ENCODE results near the gene CEACAM1.
"Not testable (repeated sequence)": the region's sequence is repeated elsewhere in the genome, so short reads cannot be mapped to it uniquely, and the experiment has no call there.

CEACAM1 gene

GRCh38 chr19:42512130-42512636 lies 16.1 kb downstream of the CEACAM1 start:
- DNase-seq (ENCODE audit: low read depth): no peak

- no peak for DNase-seq (ENCODE audit: low read depth)
Measured at GRCh38 chr19:42511340-42511739, 16.9 kb downstream of the CEACAM1 start.

DNA sequence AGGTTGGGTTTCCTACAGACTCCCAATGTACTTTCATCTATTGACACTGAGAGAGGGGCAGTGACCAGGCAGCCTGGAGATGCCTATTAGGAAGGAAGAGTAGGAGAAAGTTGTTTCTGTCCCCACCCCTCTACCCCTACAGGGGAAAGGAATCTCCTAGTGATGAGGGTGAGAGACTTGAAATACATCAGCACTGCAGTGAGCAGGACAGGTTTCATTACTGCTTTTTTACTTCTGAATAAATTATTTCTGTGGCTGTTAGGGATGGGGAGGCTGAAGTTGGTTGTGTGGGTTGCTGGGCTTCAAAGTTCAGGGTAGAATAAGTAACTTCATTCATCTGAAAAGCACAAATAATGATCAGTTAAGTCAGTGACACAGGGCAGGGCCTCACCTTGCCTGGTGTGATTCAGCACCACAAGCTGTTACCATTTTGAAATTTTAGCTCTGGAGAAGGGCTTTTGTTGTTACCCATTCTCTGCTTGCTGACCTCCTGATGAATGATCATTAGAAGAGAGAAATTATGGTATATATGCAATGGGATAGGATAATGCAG lies 19.3 kb downstream of the CEACAM1 start:
- DNase-seq (ENCODE audit: low read depth): no peak

GRCh38 chr19:42505066-42505465 lies 23.2 kb downstream of the CEACAM1 start:
- no peak for DNase-seq (ENCODE audit: low read depth)

DNA sequence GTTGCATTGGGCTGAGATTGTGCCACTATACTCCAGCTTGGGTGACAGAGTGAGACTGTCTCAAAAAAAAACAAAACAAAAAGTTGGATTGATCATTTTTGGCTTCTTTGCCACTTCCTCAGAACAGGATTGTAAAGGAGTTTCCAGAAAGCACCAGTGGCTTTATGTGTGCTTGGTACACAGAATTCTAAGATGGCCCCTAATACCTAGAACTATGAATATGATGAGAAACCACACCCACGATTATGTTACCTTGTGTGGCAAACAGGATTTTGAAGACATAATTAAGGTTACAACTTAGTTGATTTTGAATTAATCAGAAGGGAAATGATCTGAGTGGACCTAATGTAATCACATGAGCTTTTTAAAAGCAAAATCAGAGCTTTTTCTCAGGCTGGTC lies 26.5 kb downstream of the CEACAM1 start:
- DNase-seq (ENCODE audit: low read depth): no peak

GRCh38 chr19:42501243-42501642 lies 27.0 kb downstream of the CEACAM1 start:
- DNase-seq (ENCODE audit: low read depth): not testable (repeated sequence)

- DNase-seq (ENCODE audit: low read depth): no peak
Measured at GRCh38 chr19:42498169-42498757, 30.0 kb downstream of the CEACAM1 start.

- DNase-seq (ENCODE audit: low read depth): no peak
Measured at GRCh38 chr19:42497492-42498168, 30.7 kb downstream of the CEACAM1 start.

- no peak for DNase-seq (ENCODE audit: low read depth)
Measured at GRCh38 chr19:42496460-42497133, 31.7 kb downstream of the CEACAM1 start.

- no peak for DNase-seq (ENCODE audit: low read depth)
Measured at GRCh38 chr19:42495663-42496062, 32.6 kb downstream of the CEACAM1 start.

DNA sequence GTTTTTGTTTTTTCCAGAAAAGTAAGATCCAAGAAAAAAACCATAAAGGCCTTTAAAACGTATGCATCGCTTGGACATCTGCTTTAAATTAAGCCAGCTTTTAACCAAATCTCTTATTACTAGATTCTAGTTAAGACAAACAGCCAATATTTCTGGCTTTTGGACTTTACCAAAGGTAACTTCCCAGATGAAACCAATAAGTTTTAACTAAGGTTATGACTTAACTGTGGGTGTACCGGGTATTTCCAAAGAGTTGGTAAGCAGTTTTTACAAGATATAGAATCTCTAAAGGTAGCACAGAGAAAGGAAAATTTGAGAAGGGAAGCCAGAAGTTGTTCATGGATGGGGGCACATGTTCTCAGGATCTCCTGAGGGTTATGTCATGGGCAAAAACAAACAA lies 34.0 kb downstream of the CEACAM1 start:
- DNase-seq (ENCODE audit: low read depth): no peak

- no peak for DNase-seq (ENCODE audit: low read depth)
Measured at GRCh38 chr19:42488783-42489521, 39.3 kb downstream of the CEACAM1 start.

- no peak for DNase-seq (ENCODE audit: low read depth)
Measured at GRCh38 chr19:42487798-42488178, 40.5 kb downstream of the CEACAM1 start.

GRCh38 chr19:42487032-42487797 lies 41.1 kb downstream of the CEACAM1 start:
- no peak for DNase-seq (ENCODE audit: low read depth)

DNA sequence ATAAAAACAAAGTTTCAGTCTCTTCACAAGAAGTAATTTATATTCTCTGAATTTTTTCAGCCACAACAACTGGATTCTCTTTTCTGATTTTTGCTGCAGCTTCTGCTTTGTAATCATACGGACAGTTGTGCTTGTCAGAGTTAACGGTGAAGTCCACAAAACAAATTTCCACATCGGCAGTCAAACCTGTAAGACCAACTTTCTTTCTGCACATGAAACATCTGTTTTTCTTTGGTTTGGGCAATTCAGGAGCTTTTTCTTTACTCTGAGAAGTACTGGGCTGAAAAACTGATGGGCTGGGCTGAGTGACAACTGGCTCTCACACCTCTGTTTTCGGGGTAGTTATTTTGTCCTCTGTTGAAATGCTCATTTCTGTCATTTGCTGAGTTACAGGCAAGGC lies 43.2 kb downstream of the CEACAM1 start:
- DNase-seq (ENCODE audit: low read depth): not testable (repeated sequence)

DNA sequence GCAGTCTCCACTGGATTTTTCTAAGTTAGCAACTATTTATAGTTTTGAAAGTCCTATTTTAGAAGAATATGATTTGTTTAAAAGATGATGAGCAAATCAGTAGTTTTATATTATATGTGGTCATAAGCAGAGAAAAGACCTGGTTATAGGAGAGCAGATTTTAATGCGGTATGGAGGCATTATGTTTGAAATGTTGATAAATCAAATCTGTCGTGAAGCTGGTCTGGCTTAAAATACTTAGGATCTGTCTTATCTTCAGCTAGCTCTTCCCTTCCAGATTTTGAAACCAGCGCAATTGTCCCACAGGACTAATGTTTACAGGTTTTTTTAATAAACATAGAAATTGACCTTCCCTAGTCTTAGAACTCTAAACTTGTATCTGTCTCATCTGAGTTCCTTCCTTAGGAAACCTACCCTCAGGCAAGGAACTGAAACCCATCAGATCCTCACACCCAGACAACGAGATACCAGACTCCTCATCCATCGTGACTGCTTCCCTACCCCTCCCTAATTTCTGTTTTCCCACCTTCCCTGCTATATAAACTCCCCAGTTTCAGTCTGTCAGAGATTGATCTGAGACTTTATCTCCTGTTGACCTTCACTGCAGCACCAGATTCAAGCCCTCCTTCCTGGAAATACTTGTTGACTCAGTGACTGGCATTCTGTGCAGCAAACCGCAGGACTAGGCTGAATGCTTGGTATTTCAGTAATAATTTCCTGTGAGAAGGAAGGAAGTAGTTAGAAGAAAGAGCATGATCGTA lies 47.8 kb downstream of the CEACAM1 start:
- no peak for DNase-seq (ENCODE audit: low read depth)

- no peak for DNase-seq (ENCODE audit: low read depth)
Measured at GRCh38 chr19:42479736-42480135, 48.5 kb downstream of the CEACAM1 start.

DNA sequence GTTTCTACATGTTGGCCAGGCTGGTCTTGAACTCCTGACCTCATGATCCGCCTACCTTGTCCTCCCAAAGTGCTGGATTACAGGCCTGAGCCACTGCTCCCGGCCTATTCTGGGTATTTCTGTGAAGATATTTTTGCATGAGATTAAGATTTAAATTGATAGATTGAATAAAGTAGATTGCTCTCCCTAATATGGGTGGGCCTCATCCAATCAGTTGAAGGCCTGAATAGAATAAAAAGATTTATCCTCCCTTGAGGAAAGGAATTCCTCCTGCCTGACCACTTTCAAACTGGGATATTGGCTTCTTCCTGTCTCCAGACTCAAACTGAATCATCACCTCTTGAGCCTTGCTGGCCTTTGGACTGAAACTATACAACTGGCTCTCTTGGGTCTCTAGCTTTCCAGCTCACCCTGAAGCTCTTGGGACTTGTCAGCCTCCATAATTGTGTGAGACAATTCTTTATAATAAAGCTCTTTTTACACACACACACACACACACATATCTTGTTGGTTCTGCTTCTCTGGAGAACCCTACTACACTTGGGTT lies 49.4 kb downstream of the CEACAM1 start:
- DNase-seq (ENCODE audit: low read depth): no peak

- no peak for DNase-seq (ENCODE audit: low read depth)
Measured at GRCh38 chr19:42477933-42478332, 50.3 kb downstream of the CEACAM1 start.

- DNase-seq (ENCODE audit: low read depth): no peak
Measured at GRCh38 chr19:42477117-42477516, 51.2 kb downstream of the CEACAM1 start.

Measured in stimulated activated CD8-positive, alpha-beta memory T cell treated with anti-CD3 and anti-CD28 coated beads, Interleukin-7, amount 100 ng/mL, for 24 hours (primary cell).